Measurements from ENCODE around the gene CTBP1.

CTBP1 gene

DNA sequence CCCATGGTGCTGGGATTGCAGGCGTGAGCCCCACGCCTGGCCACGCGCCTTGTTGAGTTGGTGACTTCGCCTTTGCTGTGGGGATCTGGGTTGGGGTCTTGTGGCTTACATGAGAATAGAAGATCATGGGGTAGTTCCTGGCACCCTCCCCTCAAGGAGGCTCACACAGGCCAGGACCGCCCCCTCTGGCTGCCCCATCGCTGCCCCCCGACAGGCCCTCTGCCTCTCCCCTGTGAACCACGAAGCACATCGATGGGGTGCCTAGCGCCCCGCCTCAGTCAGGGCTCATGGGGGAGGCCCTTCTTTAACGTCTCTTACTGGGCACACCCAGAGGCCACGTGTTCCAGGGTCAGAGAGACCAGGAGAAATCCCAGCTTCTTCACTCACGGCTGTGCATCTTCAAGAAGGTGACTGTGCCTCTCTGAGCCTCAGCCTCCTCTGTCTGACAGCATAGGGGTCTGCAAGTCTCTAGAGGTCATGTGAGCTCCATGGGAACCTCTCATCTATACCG is 53.0 kb downstream of the CTBP1 start:
- H3K4me3 ChIP-seq (ENCODE audit: low read length), result no peak overlapping the region
- no peak overlapping the region for H3K9ac ChIP-seq (ENCODE audit: low read length)
- no peaks in the 10 kb centered on the region for H3K36me3 ChIP-seq (ENCODE audit: control insufficient read depth, insufficient read depth, low read length)
- no peaks in the 10 kb centered on the region for H3K27me3 ChIP-seq (ENCODE audit: control insufficient read depth, insufficient read depth, low read length)
- peaks cover 32% of the 10 kb centered on the region for H3K4me1 ChIP-seq (ENCODE audit: control insufficient read depth, insufficient read depth, low read length)
- H3K27ac ChIP-seq (ENCODE audit: low read depth, low read length), result no peak overlapping the region

GRCh38 chr4:1195109-1195671 is 53.7 kb downstream of the CTBP1 start:
- H3K27me3 ChIP-seq (ENCODE audit: control insufficient read depth, insufficient read depth, low read length), result no peaks in the 10 kb centered on the region
- H3K36me3 ChIP-seq (ENCODE audit: control insufficient read depth, insufficient read depth, low read length), result no peaks in the 10 kb centered on the region
- H3K4me3 ChIP-seq (ENCODE audit: low read length), result no peak overlapping the region
- peak overlapping the region; percentile 88 for H3K27ac ChIP-seq (ENCODE audit: low read depth, low read length)
- peaks cover 26% of the 10 kb centered on the region for H3K4me1 ChIP-seq (ENCODE audit: control insufficient read depth, insufficient read depth, low read length)
- H3K9ac ChIP-seq (ENCODE audit: low read length), result no peak overlapping the region

DNA sequence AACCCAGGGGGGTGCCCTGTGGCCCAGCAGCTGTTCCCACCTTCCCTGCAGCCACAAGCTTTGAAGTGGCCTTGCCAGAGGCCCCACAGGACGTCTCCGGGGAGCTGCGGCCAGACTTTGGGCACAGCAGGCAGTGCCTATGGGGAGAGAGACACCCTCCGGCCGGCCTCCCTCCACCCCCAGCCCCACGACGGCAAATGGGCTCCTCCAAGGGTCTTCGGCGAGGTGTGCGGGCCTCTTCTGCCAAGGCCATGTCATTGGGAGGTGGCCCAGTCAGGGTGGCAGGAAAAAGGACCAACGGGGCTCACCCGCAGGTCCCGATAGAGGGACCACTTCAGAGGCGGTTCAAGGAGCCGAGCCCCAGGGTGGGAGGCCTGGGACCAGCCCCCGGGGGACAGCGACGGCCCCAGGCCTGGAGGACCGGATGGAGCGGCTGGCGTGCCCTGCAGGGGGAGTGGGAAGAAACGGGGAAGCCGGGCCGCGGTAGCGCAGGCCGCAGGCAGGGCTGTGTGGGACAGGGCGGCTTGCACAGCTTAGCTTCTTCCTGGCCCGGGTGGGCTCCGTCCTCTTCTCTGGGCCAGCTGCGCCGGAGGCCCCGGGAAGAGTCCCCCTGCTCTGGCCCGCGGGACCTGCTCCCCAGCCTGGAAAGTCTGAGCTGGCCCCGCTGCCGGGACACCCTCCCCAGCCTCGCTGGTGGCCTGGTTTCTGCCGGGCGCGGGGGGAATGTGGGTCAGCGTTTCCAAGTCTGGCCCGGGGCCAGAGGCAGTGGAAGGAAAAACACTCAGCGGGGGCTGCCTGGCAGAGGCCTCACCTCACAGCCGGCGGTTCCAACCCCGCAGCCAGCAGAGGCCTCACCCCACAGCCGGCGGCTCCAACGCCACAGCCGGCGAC is 54.7 kb downstream of the CTBP1 start:
- H3K4me3 ChIP-seq (ENCODE audit: low read length), result peak overlapping the region; percentile 27
- H3K36me3 ChIP-seq (ENCODE audit: control insufficient read depth, insufficient read depth, low read length), result no peaks in the 10 kb centered on the region
- H3K4me1 ChIP-seq (ENCODE audit: control insufficient read depth, insufficient read depth, low read length), result peaks cover 23% of the 10 kb centered on the region
- H3K27ac ChIP-seq (ENCODE audit: low read depth, low read length), result peak overlapping the region; percentile 88
- no peaks in the 10 kb centered on the region for H3K27me3 ChIP-seq (ENCODE audit: control insufficient read depth, insufficient read depth, low read length)
- no peak overlapping the region for H3K9ac ChIP-seq (ENCODE audit: low read length)

DNA sequence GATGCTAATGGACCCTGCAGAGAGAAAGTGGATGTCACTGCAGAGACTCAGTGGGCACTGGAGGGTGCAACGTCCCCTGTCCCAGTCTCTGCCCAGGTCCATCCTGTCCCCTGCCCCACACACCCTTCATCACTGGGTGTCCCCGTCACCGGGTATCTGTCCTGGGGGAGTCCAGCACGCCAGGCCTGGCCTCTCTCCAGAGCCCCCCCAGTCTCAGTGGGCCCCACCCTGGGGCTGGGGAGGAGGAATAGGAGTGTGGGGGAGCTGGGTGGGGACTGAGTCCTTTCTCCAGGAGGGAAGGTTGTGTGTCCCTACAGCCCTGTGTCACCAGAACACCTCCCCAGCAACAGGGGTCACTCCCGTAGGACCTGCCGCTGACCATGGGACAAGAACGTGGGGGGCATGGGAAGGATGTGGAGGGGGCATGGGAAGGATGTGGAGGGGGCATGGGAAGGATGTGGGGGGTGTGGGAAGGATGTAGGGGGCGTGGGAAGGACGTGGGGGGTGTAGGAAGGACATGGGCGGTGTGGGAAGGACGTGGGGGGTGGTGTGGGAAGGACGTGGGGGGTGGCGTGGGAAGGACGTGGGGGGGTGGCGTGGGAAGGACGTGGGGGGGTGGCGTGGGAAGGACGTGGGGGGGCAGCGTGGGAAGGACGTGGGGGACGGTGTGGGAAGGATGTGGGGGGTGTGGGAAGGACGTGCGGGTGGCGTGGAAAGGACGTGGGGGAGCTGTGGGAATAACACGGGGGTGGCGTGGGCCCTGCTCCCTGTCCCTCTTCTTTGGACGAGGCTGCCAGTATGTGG is 55.5 kb downstream of the CTBP1 start:
- Histone ChIP-seq H3K27me3 (ENCODE audit: control insufficient read depth, insufficient read depth, low read length) (no peaks in the 10 kb centered on the region), H3K27ac (ENCODE audit: low read depth, low read length) (peak overlapping the region; percentile 95), H3K36me3 (ENCODE audit: control insufficient read depth, insufficient read depth, low read length) (no peaks in the 10 kb centered on the region), H3K9ac (ENCODE audit: low read length) (no peak overlapping the region), H3K4me1 (ENCODE audit: control insufficient read depth, insufficient read depth, low read length) (peaks cover 23% of the 10 kb centered on the region), H3K4me3 (ENCODE audit: low read length) (no peak overlapping the region)

- Histone ChIP-seq H3K27me3 (ENCODE audit: control insufficient read depth, insufficient read depth, low read length) (no peaks in the 10 kb centered on the region), H3K9ac (ENCODE audit: low read length) (no peak overlapping the region), H3K4me3 (ENCODE audit: low read length) (peak overlapping the region; percentile 11), H3K27ac (ENCODE audit: low read depth, low read length) (peak overlapping the region; percentile 95), H3K36me3 (ENCODE audit: control insufficient read depth, insufficient read depth, low read length) (no peaks in the 10 kb centered on the region), H3K4me1 (ENCODE audit: control insufficient read depth, insufficient read depth, low read length) (peaks cover 23% of the 10 kb centered on the region)
Observed at GRCh38 chr4:1192493-1193205, 56.3 kb downstream of the CTBP1 start.

DNA sequence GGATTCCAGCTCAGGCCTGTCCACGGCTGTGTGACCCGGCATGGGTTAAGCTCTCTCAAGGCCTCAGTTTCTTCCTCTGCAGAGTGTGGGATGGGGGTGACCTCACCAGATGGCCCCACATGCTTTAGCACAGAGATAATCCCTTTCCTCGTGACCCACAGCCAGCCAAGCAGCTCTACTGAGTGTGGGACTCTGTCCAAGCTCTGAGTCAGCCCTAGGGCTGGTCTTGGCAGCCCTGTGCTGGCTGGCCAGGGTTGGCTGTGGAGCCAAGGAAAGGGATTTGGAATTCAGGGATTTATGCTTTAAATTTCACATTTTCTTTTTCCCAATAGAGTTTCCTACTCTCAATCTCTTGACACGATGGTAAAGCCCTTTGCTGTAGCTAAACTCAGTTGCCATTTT is 56.8 kb downstream of the CTBP1 start:
- Histone ChIP-seq H3K36me3 (ENCODE audit: control insufficient read depth, insufficient read depth, low read length) (no peaks in the 10 kb centered on the region), H3K4me1 (ENCODE audit: control insufficient read depth, insufficient read depth, low read length) (peaks cover 23% of the 10 kb centered on the region), H3K27me3 (ENCODE audit: control insufficient read depth, insufficient read depth, low read length) (no peaks in the 10 kb centered on the region), H3K9ac (ENCODE audit: low read length) (no peak overlapping the region), H3K4me3 (ENCODE audit: low read length) (peak overlapping the region; percentile 11), H3K27ac (ENCODE audit: low read depth, low read length) (peak overlapping the region; percentile 95)

GRCh38 chr4:1191621-1192020 is 57.3 kb downstream of the CTBP1 start:
- H3K9ac ChIP-seq (ENCODE audit: low read length), result no peak overlapping the region

DNA sequence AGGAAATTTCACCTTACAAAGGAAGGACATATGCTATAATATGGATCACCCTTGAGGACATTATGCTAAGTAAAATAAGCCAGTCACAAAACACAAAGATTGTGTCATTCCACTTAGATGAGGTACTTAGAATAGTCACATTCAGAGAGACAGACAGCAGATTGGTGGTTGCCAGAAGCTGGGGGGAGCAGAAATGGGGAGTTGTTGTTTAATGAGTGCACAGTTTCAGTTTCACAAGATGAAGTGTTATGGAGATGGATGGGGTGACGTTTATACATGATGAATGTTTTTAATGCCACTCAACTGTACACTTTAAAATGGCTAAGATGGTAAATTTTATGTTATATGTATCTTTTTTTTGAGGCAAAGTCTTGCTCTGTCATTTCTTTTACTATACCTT is 61.7 kb downstream of the CTBP1 start:
- Histone ChIP-seq H3K27me3 (ENCODE audit: control insufficient read depth, insufficient read depth, low read length) (no peaks in the 10 kb centered on the region), H3K9ac (ENCODE audit: low read length) (no peak overlapping the region), H3K27ac (ENCODE audit: low read depth, low read length) (no peak overlapping the region), H3K4me3 (ENCODE audit: low read length) (no peak overlapping the region), H3K36me3 (ENCODE audit: control insufficient read depth, insufficient read depth, low read length) (no peaks in the 10 kb centered on the region), H3K4me1 (ENCODE audit: control insufficient read depth, insufficient read depth, low read length) (peaks cover 7% of the 10 kb centered on the region)

More at GRCh38 chr4:1191621-1192020, 57.3 kb downstream of the CTBP1 start:
- Histone ChIP-seq H3K4me1 (ENCODE audit: control insufficient read depth, insufficient read depth, low read length) (peaks cover 23% of the 10 kb centered on the region), H3K27ac (ENCODE audit: low read depth, low read length) (peak overlapping the region; percentile 95), H3K27me3 (ENCODE audit: control insufficient read depth, insufficient read depth, low read length) (no peaks in the 10 kb centered on the region), H3K4me3 (ENCODE audit: low read length) (no peak overlapping the region), H3K36me3 (ENCODE audit: control insufficient read depth, insufficient read depth, low read length) (no peaks in the 10 kb centered on the region)

DNA sequence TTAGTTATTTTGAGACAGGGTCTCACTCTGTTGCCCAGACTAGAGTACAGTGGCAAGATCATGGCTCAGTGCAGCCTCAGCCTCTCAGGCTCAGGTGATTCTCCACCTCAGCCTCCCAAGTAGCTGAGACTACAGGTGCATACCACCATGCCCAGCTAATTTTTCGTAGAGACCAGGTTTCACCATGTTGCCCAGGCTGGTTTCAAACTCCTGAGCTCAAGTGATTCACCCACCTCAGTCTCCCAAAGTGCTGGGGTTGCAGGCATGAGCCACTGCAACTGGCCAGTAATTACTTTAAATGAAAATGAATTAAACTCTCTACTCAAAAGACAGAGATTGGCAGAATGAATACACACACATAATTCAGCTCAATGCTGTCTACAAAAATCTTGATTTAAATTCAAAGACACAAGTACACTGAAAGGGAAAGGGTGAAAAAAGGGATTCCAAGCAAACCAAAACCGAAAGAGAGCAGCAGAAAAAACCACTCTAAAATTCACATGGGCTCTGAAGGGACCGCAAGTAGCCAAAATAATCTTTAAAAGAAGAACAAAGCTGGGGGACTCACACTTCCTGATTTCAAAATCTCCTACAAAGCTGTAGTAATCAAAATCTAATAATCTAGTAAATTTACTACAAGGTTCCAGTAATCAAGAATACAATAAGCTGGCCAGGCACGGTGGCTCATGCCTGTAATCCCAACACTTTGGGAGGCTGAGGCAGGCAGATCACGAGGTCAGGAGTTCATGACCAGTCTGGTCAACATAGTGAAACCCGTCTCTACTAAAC is 64.8 kb downstream of the CTBP1 start:
- Histone ChIP-seq H3K4me1 (ENCODE audit: control insufficient read depth, insufficient read depth, low read length) (no peaks in the 10 kb centered on the region), H3K27me3 (ENCODE audit: control insufficient read depth, insufficient read depth, low read length) (no peaks in the 10 kb centered on the region), H3K27ac (ENCODE audit: low read depth, low read length) (no peak overlapping the region), H3K4me3 (ENCODE audit: low read length) (no peak overlapping the region), H3K36me3 (ENCODE audit: control insufficient read depth, insufficient read depth, low read length) (no peaks in the 10 kb centered on the region), H3K9ac (ENCODE audit: low read length) (no peak overlapping the region)

- H3K27ac ChIP-seq (ENCODE audit: low read depth, low read length), result no peak overlapping the region
- no peaks in the 10 kb centered on the region for H3K36me3 ChIP-seq (ENCODE audit: control insufficient read depth, insufficient read depth, low read length)
- H3K4me1 ChIP-seq (ENCODE audit: control insufficient read depth, insufficient read depth, low read length), result no peaks in the 10 kb centered on the region
- no peak overlapping the region for H3K9ac ChIP-seq (ENCODE audit: low read length)
- H3K4me3 ChIP-seq (ENCODE audit: low read length), result no peak overlapping the region
- H3K27me3 ChIP-seq (ENCODE audit: control insufficient read depth, insufficient read depth, low read length), result no peaks in the 10 kb centered on the region
Observed at GRCh38 chr4:1182313-1182712, 66.6 kb downstream of the CTBP1 start.

DNA sequence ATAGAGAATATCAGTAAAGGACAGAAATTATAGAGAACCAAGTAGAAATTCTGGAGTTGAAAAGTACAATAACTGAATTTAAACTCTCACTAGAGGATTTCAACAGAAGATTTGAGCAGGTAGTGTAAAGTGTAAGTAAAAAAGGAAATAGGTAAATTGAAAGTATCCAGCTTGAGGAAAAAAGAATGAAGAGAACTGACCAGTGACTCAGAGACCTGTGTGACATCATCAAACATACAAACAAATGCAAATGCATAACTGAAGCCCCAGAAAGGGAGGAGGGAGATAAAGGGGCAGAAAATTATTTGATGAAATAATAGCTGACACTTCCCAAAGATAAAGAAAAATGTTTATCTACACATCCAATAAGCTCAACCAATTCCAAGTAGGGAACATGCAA is 68.3 kb downstream of the CTBP1 start:
- no peak overlapping the region for H3K27ac ChIP-seq (ENCODE audit: low read depth, low read length)
- no peaks in the 10 kb centered on the region for H3K36me3 ChIP-seq (ENCODE audit: control insufficient read depth, insufficient read depth, low read length)
- H3K27me3 ChIP-seq (ENCODE audit: control insufficient read depth, insufficient read depth, low read length), result no peaks in the 10 kb centered on the region
- peaks cover 3% of the 10 kb centered on the region for H3K4me1 ChIP-seq (ENCODE audit: control insufficient read depth, insufficient read depth, low read length)
- H3K4me3 ChIP-seq (ENCODE audit: low read length), result no peak overlapping the region
- no peak overlapping the region for H3K9ac ChIP-seq (ENCODE audit: low read length)

Measured in rectal smooth muscle tissue (tissue), 1 donor.